Measurements from ENCODE around the gene BRD4. TPM values are rescaled to one million over a fixed set of nuclear protein-coding genes. Genes with fewer than 3 reads are reported as not detected.

The BRD4 gene
- total RNA-seq, 4 donors from 2014 or later = 39.5 to 87.9 (median 61.2) TPM

- peaks cover 75 to 99% (median 89%) of the 10 kb centered on the region in 4 donors for H3K4me1 ChIP-seq
- TF ChIP-seq, protein P1, sequence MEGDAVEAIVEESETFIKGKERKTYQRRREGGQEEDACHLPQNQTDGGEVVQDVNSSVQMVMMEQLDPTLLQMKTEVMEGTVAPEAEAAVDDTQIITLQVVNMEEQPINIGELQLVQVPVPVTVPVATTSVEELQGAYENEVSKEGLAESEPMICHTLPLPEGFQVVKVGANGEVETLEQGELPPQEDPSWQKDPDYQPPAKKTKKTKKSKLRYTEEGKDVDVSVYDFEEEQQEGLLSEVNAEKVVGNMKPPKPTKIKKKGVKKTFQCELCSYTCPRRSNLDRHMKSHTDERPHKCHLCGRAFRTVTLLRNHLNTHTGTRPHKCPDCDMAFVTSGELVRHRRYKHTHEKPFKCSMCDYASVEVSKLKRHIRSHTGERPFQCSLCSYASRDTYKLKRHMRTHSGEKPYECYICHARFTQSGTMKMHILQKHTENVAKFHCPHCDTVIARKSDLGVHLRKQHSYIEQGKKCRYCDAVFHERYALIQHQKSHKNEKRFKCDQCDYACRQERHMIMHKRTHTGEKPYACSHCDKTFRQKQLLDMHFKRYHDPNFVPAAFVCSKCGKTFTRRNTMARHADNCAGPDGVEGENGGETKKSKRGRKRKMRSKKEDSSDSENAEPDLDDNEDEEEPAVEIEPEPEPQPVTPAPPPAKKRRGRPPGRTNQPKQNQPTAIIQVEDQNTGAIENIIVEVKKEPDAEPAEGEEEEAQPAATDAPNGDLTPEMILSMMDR (IDR thresholded peaks at IDR 0.05) = no peak
- TF ChIP-seq POLR2A (IDR thresholded peaks at IDR 0.05) = no peak
- no peak for TF ChIP-seq EP300 (IDR thresholded peaks at IDR 0.05; ENCODE audit: low read depth)
- no peak for TF ChIP-seq POLR2AphosphoS5 (IDR thresholded peaks at IDR 0.05)
- no peaks in the 10 kb centered on the region for H3K9me3 ChIP-seq
- H3K4me3 ChIP-seq = no peak overlapping the region
- H3K27ac ChIP-seq = peak overlapping the region in 3 of 4 donors; percentile 28 to 85 (median 71)
- no peaks in the 10 kb centered on the region for H3K36me3 ChIP-seq
- 20 to 67% methylated on average over 1 of the region's 1 CpG for WGBS, 2 donors (ENCODE audit: low coverage in 1 of 2)
- no peak for DNase-seq
- no peaks in the 10 kb centered on the region for H3K27me3 ChIP-seq
- intact Hi-C loops (cut with DNase I; ENCODE audit: low total_unique reads) (no loop called here), in situ Hi-C loops (cut with MboI; ENCODE audit: low pct_ligation_motif_present in 1 of 4, low pct_unique_long_range_greater_than_20kb in 1 of 4, low sequenced_read_pairs in 3 of 4) (no loop called here)
Measured at GRCh38 chr19:15282311-15282705, 50.0 kb downstream of the BRD4 start.

- Histone ChIP-seq H3K36me3 (no peaks in the 10 kb centered on the region), H3K9me3 (no peaks in the 10 kb centered on the region), H3K4me1 (peaks cover 67 to 100% (median 87%) of the 10 kb centered on the region in 4 donors), H3K27me3 (no peaks in the 10 kb centered on the region), H3K27ac (peak overlapping the region; percentile 63 to 85 (median 68)), H3K4me3 (no peak overlapping the region)
- WGBS, 2 donors (ENCODE audit: low coverage in 1 of 2) = 27 to 29% methylated on average over 1 to 8 of the region's 12 CpGs
- intact Hi-C loops (cut with DNase I; ENCODE audit: low total_unique reads) = no loop called here
- in situ Hi-C loops (cut with MboI; ENCODE audit: low pct_ligation_motif_present in 1 of 4, low pct_unique_long_range_greater_than_20kb in 1 of 4, low sequenced_read_pairs in 3 of 4) = no loop called here
- TF ChIP-seq POLR2A (IDR thresholded peaks at IDR 0.05) = no peak
- no peak for TF ChIP-seq EP300 (IDR thresholded peaks at IDR 0.05; ENCODE audit: low read depth)
- TF ChIP-seq, protein P1 (IDR thresholded peaks at IDR 0.05) = no peak
- TF ChIP-seq POLR2AphosphoS5 (IDR thresholded peaks at IDR 0.05) = peak; percentile 25 to 65 (median 39)
- DNase-seq = peak; percentile 69
Measured at GRCh38 chr19:15280915-15281683, 51.2 kb downstream of the BRD4 start.

- intact Hi-C loops (cut with DNase I; ENCODE audit: low total_unique reads) = no loop called here
- no peak for DNase-seq
- TF ChIP-seq EP300 (IDR thresholded peaks at IDR 0.05; ENCODE audit: low read depth) (no peak), POLR2AphosphoS5 (IDR thresholded peaks at IDR 0.05) (peak in 1 of 3 donors; percentile 9)
- Histone ChIP-seq H3K4me3 (no peak overlapping the region), H3K27me3 (no peaks in the 10 kb centered on the region), H3K36me3 (no peaks in the 10 kb centered on the region), H3K4me1 (peaks cover 66 to 100% (median 81%) of the 10 kb centered on the region in 4 donors), H3K9me3 (no peaks in the 10 kb centered on the region), H3K27ac (peak overlapping the region; percentile 63 to 85 (median 68))
- 41 to 59% methylated on average over 3 to 5 of the region's 6 CpGs for WGBS, 2 donors (ENCODE audit: low coverage in 1 of 2)
- in situ Hi-C loops (cut with MboI; ENCODE audit: low pct_ligation_motif_present in 1 of 4, low pct_unique_long_range_greater_than_20kb in 1 of 4, low sequenced_read_pairs in 3 of 4) = no loop called here
Measured at GRCh38 chr19:15280048-15280725, 52.2 kb downstream of the BRD4 start.

- H3K27ac ChIP-seq = peak overlapping the region; percentile 26 to 85 (median 64)
- H3K4me3 ChIP-seq = no peak overlapping the region
- H3K9me3 ChIP-seq = no peaks in the 10 kb centered on the region
- TF ChIP-seq POLR2AphosphoS5 (IDR thresholded peaks at IDR 0.05) = peak in 1 of 3 donors; percentile 12
- no peak for TF ChIP-seq POLR2A (IDR thresholded peaks at IDR 0.05)
- TF ChIP-seq EP300 (IDR thresholded peaks at IDR 0.05; ENCODE audit: low read depth) = no peak
- intact Hi-C loops (cut with DNase I; ENCODE audit: low total_unique reads) = no loop called here
- H3K27me3 ChIP-seq = no peaks in the 10 kb centered on the region
- DNase-seq = no peak
- peaks cover 64 to 100% (median 74%) of the 10 kb centered on the region in 4 donors for H3K4me1 ChIP-seq
- 75 to 87% methylated on average over 2 to 4 of the region's 4 CpGs for WGBS, 2 donors (ENCODE audit: low coverage in 1 of 2)
- H3K36me3 ChIP-seq = no peaks in the 10 kb centered on the region
- in situ Hi-C loops (cut with MboI; ENCODE audit: low pct_ligation_motif_present in 1 of 4, low pct_unique_long_range_greater_than_20kb in 1 of 4, low sequenced_read_pairs in 3 of 4) = no loop called here
Measured at GRCh38 chr19:15279326-15279904, 52.9 kb downstream of the BRD4 start.
